Loucy (cell line): Measurements from ENCODE around the gene S1PR4.

Source experiments
- CTCF ChIP-seq: fragments of 200-600 bp; sonication (generic); conservative IDR thresholded peaks from 2 replicates; pipeline ENCODE4 v1.5.1; 2014; ENCODE audit warnings: mild to moderate bottlenecking, antibody characterized with exemption, low read length
- EZH2phosphoT487 ChIP-seq: fragments of 200-600 bp; IDR thresholded peaks from 2 replicates; pipeline ENCODE4 v1.6.1; 2018; ENCODE audit warnings: antibody characterized with exemption, mild to moderate bottlenecking, moderate library complexity, borderline replicate concordance

- TF ChIP-seq CTCF (no peak), EZH2phosphoT487 (no peak)
These were observed 18.3 kb downstream of the S1PR4 start for GRCh38 chr19:3196933-3197205.
